NCI-H345 treated with DMSO at 0.1 percent for 48 hours (cell line): ENCODE data around the gene ZDHHC8.
"Not testable (repeated sequence)": the region's sequence is repeated elsewhere in the genome, so short reads cannot be mapped to it uniquely, and the experiment has no call there.

Source experiments
- DNase-seq: peaks from one replicate; lab custom pipeline; 2025; ENCODE audit not compliant: unreplicated experiment; lab: John Stamatoyannopoulos, UW

ZDHHC8 gene

DNA sequence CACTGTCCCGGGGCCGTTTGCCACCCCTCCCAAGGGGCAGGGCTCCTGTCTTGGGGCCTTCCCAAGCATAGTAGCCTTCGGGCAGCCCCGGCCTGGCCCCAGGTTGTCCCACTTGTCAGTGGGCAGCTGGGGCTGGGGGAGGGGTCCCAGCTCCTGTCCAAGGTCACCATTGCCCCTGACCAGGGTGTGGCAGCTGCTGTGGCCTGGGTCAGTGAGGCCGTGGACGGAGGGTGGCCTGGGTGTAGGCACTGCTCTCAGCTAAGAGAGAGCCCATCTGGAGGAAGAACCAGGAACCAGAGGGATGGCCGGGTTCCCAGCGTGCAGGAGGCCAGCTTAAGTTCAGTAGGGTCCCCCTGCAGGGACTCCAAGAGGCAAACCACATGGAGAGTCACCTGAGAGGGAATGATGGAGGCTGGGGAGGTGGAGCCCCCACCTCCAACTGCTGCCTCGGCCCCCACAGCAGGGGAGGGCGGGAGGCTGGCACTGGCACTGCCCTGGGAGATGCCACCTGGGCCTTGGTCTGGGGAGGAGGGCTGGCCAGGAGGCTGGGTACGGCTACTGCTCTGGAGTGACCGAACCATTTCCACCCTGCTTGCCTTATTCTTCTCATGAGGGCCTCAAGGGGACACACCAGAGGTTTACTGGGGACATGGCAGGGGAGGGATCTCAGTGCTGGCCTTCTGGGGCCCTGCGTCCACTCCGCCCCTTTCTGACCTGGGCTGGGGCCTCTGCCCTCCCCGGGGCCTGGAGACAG lies 26.0 kb downstream of the ZDHHC8 start:
- no peak for DNase-seq

DNA sequence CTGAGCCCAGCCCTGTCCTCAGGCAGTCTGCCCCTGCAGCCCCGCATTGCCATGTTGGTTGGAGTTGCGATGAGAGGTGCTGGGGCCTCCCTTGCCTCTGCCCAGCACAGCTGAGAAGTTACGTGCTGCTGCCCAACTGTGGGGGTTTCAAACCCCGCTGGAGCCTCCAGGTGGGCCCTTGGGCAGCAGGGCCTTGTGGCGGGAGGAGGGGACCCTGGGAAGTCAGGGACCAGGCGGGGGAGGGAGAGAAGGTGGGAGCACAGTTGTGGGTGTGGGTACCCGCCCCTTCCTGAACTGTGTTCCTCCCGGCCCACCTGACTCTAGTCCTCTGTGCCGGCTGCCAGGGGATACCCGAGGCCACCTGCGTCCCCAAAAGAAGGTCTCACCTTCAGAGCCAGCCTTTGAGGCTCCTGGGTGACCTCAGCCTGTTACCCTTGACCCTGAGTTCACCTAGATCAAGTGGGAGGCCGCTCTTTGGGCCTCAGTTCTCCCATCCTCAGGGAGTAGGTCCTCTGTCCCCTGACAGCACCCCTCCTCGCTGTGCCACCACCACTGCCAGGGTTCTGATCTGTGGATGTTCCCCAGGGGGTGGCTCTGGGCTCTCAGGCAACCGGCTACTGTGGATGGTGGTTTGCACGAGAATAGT lies 26.9 kb downstream of the ZDHHC8 start:
- no peak for DNase-seq

DNA sequence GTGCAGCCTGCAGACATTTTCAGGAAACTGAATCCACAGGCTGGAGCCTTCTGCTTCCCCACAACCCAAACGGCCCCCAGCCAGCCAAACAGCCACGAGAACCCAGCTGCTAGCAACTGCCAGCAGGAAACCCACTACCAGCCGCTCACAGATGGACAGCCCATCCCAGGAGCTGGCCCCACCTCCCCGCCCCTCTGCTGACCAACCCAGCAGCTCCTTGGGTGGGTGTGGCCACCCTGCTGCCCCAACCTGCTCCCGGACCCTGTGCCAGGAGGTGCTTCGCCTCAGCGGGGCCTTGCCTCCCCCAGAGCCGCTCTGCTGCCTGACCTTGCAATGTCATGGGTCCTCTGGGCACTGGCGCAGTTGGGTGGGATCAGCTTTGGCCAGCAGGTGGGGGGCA lies 27.5 kb downstream of the ZDHHC8 start:
- no peak for DNase-seq

DNA sequence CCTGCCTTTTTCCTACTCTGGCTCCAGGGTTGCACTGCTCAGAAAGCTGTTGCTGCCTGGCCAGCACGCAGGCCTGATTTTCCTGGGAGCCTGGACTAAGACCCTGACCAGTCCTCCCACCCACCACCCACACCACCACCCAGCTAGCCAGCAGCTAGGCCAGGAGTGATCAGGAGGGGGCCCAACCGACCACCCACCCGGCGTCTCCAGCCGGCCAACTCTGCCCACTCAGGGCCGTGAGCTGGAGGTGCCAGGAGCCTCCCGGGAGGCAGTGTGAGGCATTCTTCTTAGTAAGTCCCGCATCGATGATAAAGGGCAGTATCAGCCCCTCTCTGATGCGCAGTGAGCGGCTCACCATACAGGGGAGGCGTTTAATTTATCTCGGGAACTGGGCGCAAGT lies 27.9 kb downstream of the ZDHHC8 start:
- DNase-seq: not testable (repeated sequence)

DNA sequence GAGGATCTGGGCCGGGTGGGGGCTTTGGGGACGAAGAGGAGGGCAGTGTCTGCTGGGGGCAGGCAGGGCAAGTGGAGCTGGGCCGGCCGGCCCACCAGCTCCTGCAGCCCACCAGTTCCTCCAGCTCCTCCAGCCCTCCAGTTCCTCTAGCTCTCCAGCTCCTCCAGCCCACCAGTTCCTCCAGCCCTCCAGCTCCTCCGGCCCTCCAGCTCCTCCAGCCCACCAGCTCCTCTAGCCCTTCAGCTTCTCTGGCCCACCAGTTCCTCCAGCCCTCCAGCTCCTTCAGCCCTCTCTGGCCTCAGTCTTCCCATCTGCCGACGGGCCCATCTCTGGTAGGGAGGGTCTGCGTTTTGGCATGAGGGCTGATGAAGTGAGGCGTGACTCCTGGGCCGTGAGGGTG lies 28.4 kb downstream of the ZDHHC8 start:
- no peak for DNase-seq

DNA sequence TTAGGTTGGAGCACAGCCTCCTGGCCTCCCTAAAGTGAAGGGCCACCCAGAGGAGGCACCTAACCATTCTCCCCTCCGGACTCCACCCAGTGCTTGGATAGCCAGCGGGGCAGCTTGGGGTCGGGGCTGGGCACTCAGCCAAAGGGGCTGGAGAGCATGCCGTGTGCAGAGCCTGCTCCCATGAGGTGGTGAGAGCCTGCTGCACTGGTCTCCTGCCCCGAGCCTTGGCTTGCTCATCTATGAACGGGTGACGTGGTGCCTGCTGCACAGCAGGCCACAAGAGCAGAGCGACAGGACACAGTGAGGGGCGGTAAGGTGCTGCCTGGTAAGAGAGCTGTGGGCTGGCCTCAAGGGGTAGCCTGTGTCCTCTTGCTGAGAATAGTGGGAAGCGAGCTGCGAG lies 33.3 kb downstream of the ZDHHC8 start:
- DNase-seq: no peak

DNA sequence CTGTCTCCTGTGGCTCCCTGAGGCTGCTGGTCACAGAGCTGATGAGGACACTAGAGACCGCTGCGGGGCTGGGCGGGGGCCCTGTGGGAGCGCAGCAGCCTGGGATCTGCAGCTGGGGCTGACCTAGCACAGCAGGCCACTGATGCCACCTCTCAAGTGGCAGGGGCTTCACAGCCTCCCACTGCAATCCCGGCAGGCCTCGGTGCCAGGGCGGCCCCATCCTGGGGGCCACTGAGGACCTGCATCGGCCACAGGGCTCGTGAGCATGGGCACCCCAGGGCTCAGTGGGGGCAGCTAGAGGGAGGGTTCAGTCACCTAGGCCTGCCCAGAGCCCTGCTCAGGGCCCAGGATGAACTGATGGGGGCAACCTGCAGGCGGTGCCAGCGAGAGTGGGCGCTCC lies 33.8 kb downstream of the ZDHHC8 start:
- no peak for DNase-seq

DNA sequence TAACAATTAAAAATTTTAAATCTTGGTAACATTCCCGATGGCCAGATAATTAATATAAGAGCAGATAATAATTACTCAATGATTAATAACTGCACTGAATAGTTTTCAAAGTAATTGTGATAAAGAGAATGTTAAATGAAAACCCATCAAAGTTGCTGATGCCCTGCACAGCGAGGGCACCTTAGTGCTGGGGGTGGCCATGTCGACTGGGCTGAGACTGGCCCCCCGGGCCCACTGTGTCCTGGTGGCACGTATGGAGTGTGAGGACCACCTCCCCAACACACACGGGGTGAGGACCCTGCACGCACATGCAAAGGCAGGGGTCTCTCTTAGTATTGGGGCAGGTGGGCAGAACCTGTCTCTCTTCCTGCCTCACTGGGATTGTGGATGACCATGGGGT lies 34.3 kb downstream of the ZDHHC8 start:
- no peak for DNase-seq

DNA sequence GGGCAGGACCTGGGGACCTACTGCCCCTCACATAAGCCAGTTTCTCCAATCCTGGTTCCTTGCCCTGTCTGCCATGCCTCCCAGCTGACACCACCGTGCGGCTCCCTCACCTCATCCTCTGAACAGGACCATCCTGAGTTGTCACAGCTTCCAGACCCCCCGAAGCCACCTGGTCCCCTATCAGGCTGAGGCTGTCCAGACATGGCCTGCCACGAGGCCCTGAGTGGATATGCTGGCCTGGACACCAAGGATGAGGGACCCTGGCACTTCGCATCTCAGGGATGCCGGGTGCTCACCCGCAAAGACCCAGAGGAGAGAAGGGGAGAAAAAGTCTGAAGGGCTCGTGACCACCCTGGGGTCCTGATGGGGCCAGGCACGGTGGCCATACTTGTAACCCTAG lies 35.1 kb downstream of the ZDHHC8 start:
- DNase-seq: no peak

DNA sequence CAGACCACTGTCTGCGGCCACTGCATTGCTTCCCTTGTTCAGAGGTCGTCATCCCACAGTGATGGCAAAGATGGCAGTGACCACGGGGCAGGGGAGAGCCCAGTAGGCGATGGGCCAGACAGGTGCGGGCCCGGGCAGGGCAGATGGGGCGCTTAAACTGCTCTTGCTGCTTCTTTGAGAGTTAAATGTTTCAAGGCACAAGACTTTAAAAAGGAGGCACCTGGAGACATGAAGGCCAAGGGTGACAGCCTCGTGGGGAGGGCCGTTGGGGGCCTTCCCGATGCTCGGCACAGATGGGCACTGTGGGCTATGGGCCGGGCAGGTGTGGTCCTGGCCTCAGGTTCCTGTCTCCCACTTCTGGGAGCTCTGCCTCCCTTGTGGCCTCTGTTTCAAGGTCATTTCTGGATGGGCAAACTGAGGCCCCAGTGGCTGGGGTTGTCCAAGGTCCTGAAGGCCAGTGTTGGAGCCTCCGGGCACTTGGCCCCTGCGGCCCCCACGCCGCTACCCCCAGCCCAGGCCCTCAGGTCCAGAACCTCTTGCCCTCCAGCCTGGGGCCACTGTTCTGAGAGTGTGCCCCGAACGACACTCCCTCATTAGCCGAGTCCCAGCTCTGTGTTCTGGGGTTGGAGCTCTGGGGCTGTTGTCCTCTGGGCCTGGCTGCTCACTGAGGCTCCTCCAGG lies 36.2 kb downstream of the ZDHHC8 start:
- DNase-seq: no peak

DNA sequence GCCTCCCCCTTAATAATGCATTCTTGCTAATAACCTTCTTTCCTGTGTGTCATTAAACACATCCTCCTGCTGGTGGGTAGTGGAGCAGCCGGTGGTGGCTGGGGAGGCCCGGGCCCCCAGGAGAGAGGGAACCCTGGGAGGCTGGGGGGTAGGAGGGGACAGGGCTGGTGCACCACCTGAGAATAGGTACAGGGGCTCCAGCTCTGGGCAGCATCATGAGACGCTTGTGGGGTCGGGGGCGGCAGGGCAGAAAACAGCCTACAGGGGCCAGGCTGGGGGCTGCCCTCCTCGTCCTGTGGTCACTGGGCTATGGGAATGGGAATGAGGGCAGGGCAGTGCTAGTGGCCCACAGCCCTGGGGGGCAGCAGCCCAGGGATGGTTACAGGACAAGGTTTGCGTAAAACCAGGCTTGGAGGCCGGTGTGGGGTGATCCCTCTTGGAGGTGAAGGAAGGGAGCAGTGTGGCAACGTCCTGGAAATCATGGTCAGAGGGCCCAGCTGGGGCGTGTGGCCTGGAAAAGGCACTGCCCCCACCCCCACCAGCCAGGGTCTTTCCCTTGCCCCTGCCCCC lies 37.7 kb downstream of the ZDHHC8 start:
- DNase-seq: no peak

DNA sequence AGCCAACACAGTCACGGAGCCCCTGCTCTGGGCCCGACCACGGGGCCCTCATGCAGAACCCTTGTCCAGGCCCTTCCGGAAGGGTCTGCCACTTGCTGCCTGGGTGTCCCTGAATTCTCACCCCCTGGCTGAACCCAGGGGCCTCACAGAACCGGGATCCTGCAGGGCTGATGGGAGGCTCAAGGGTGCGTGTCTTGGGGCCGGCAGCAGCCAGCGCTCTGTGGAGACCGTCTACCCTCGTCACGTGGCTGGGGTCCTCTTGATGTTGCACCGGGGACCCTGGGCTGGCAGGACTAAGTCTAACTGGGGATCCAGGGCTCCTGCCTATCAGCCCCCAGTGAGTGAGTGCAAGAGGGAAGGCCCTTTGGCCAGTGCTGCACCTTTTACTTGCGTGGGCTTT lies 38.6 kb downstream of the ZDHHC8 start:
- DNase-seq: no peak

DNA sequence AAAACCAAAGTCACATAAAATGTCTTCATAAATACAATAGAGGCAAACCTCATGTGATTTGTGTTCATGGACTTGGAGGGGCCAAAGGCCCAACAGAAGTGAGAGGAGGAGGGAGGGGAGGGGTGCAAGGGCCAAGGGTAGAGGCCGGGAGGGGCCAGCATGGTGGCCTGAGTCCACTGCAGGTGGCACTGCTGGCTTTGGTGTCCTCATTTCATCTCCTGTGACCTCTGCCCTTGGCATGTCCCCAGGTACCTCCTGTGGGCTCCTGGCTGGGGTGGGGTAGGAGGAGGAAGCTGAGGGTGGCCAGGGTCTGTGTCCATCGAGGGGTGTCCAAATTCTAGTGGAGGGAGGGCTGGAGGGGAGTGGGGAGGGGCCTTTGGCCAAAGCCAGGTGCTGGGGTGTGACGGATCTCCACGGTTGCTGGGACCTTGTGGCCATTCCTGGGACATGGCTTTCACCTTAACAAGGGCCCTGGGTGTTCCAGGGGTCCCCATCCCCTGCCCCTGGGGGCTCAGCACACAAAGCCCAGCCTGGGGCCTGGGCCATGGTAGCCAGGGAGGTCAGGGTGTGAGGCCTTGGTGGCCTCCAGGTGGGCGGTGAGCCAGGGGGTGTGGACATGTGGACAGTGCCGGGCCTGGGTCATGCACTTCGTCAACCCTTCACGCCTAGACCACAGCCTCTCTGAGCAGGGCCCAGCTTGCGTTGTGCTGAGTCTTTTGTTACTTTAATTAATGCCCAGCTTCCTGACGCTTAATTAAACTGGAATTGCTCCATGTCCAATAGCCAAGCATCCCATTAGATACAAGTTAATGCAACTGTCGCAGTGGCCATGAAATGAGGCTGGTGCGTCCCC lies 39.9 kb downstream of the ZDHHC8 start:
- DNase-seq: no peak

DNA sequence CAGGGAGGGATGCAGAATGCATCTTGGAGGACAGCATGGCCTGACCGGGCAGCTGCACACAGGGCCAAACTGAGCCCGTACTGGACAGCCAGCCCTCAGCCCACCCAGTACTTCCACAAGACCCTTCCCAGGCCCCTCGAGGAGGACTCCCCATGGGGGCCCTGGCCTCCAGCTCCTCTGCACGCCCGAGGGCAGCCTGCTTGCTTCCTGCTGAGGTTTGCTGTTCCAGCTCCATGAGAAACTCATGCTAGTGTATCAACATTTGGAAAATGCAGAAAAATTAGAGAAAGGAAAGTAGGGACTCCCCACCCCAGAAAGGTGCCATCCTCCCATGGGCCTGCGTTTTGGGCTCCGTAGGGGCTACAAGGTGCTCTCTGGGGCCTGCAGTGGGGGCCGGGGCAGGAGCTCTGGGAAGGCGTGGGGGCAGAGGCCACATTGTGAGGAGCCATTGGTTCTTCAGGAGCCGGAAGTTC lies 40.6 kb downstream of the ZDHHC8 start:
- DNase-seq: no peak

DNA sequence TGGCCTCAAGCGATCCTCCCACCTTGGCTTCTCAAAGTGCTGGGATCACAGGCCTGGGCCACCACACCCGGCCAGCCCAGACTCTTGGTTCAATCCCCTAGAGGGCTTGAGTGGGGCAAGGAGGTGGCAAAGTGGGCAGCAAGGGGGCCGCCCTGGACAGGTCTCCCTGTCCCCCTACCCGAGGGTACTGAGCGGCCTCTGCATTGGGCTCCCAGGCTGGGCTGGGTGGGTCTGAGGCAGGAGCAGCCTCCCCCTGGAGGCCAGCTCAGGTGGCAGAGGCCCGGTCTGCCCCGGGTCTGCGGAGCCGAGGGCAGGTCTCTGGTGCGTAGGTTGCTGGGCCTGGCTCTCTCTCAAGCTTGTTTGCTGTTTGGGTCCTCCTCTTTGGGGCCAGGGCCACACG lies 41.6 kb downstream of the ZDHHC8 start:
- no peak for DNase-seq

DNA sequence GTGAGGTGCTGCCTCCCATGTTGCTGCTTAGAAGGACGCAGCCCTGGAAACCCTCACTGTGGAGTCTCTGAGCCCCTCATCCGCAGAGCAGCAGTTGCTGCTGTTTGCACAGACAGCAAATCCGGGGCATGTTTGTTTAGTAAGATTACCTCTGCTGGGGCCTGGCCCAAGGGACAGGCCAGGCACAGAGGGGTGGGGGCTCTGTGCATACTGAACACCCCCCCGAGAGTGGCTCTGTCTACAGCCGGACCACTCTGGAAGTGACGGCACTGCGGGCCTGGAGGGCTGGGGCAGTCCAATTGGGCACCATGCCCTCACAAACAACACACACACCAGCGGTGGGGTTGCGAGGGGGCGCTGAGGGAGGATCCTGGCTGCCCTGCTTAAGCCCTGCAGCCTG lies 42.2 kb downstream of the ZDHHC8 start:
- DNase-seq: no peak

DNA sequence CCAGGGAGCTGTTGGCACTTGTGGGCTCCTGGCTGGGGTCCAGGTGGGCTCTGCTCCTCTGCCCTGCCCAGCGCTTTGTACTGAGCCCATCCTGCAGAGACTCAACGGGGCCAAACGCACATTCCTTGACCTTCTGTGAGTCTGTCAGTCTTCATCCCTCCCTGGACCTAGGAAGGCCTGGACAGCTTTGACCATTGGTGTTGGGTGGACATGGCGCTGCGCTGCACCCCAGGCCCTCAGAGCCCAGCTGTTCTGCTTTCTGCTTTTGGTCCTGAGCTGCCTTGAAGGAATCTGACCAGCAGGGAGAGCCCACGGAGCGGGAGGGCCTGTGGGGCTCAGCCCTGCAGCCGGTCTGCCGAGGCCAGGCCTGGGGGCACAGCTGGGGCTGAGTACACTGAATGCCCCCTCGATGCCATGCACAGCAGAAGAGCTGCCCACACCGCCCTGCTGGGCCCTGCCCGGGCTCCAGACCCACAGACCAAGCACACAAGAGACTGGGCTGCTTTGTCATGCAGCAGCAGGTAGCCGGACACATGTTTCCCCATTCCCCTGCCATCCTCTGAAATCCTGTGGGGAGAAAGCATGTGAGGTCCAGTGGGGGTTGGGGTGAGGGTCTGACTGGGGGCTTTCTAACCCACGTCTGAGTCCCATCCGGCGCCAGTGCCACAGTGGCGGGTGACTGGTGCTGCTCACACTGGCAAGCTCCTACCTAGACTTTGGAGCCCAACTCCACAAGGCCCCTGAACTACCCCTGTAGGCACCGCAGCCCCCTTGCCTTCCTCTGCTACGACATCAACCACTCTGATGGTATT lies 43.4 kb downstream of the ZDHHC8 start:
- no peak for DNase-seq

DNA sequence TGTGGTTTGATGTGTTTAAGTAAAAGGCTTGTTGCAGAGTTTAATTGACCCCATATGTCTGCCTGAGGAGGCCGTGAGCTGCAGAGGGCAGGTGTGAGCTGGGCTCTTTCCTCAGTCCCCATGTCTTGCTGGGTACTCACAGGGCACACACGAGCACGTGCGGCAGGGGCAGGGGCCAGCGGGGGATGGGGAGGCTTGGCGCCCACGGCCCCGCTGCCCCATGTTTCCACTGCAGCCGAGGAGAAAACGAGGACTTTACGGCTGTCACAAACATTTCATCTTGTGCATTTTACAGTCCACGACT lies 43.9 kb downstream of the ZDHHC8 start:
- DNase-seq: no peak

DNA sequence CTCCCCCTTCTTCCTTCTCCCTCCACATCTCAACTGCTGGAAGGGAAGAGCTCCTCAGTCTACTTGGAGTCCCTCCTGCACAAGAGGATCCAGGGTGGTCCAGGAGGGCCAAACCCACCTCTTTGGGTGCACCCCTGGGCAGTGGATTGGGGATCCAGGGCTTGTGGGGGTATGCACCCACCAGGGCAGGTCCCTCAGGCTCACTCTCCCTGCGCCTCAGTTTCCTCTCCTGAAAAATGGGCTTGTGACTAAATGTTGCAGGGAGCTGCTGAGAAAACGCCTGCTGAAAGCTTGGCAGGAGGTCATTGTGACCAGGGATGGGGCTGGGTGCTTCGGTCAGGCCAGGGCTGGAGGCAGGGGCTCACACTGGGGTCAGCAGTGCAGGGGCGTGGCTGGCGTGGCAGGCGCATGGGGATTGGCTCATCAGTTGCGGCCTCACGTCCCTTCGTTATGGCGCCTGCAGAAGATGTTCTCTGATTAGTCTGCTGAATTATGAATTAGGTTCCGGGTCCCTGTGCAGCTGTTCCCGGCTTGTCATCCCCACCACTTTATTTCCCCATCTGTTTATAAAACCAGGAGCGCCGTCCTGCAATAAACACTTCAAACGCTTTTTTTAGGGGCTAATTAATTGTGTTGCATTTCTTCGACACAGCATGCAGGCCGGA lies 44.9 kb downstream of the ZDHHC8 start:
- DNase-seq: no peak
